ENCODE data around the gene ACER1.

Gene ACER1

DNA sequence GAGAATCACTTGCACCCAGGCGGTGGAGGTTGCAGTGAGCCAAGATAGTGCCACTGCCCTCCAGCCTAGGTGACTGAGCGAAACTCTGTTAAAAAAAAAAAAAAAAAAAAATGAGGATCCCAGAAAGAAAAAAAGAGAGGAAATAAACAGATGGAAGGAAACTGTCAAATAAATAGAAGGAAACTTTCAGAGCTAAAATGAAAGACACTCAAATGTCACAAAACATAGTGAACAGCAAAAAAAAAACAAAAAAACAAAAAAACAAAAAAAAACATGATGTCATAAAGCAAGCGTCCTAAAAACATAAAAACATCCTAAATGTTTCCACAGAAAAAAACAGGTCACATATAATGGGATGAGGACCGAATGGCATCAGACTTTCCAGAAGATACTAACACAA, 68.6 kb downstream of the ACER1 start:
- no peak for DNase-seq

- DNase-seq = no peak
These were observed 69.5 kb downstream of the ACER1 start for GRCh38 chr19:6263735-6264444.

GRCh38 chr19:6263306-6263705, 70.1 kb downstream of the ACER1 start:
- no peak for DNase-seq

DNA sequence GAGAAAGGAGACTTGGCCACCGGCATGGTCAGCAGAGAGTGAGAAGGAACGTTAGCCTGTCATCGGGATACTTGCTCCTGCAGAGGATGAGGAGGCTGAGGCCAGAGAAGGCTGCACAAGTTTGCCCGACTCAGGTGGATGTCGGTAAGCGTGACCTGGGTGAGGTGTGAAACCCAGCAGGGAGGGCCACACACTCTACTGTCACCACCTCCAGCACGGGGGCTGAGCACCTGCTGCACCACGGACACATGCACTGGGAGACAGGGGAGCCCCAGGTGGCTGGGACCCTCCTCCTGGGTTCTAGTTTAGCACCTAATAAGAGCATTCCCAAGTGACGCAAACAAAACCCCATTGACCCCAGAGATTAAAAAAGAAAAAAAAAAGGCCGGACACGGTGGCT, 70.9 kb downstream of the ACER1 start:
- DNase-seq = no peak

DNA sequence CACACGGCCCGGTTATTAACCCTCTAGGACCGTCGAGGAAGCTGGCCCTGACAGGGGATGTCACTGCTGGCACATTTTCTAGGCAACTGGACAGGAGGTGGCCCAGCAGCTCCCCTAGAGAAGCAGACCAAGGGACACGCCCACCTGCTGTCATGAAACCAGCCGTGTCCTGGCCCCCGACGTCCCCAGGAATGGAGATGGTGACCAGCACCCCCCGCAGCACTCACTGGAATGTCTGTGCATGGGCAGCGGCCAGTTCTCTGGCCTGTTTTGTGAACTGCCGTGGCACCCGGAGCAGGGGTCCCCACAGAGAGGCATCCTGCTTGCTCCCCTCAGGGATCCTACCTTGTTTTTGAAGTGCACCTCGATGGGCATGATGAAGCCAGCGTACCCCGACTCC, 71.5 kb downstream of the ACER1 start:
- no peak for DNase-seq

DNA sequence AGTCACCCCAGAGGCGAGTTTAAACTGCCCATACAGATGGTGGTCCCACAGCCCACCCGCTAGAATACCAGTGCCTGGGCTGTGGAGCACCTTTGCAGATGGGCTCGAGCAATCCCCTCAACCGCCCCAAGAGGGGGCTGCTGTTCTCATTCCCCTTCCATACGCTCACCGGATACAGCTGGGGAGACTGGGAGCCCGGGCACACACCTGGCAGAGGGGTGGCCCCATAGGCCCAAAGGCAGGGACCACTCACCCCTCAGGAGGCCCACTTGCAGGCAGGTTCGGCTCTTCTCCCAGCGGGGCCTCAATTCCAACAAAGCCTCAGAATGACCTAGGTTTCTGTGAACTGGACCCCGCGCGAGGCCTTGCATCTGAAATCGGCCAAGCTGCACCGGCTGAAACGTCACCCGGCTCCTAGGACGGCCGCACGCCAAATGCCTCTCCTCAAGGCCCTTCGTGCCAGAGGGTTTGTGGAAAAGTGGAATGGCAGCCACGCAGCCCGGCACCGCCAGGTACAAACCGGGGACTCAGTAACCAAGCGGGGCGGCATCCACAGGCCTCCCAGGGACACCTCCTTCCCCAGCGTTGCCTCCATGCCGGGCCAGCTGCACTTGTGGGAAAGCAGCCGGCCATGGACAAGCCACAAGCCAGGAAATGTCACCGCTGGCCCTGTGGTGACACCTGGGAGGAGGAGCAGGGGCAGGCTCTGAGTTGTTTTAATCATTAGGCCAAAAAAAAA, 72.3 kb downstream of the ACER1 start:
- DNase-seq = no peak

- no peak for DNase-seq
These were observed 73.0 kb downstream of the ACER1 start for GRCh38 chr19:6260376-6260775.

DNA sequence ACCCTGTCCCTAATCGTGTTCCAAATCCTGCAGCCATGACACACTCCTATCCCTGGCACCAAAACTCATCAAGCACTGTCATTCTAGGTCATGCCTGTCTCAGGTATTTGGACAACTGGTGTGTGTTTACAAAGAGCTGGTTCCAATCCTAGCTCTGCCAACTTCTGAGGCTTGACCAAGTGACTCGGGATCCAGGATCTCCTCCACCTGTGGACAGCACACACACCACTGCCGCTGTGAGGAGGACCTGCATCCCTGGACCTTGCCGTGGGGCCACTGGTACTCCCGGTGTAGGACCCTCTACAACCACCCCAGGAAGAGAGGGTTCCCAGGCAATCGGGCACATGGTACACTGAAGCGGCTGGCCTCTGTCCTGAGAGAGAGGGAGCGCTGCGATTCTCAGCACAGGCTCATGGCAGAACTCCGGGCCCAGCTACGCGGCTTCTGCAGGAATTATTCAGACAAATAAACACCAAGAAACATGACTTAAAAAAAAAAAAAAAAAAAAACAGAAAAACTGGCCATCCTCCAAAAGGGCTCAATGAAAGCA, 74.0 kb downstream of the ACER1 start:
- no peak for DNase-seq

DNA sequence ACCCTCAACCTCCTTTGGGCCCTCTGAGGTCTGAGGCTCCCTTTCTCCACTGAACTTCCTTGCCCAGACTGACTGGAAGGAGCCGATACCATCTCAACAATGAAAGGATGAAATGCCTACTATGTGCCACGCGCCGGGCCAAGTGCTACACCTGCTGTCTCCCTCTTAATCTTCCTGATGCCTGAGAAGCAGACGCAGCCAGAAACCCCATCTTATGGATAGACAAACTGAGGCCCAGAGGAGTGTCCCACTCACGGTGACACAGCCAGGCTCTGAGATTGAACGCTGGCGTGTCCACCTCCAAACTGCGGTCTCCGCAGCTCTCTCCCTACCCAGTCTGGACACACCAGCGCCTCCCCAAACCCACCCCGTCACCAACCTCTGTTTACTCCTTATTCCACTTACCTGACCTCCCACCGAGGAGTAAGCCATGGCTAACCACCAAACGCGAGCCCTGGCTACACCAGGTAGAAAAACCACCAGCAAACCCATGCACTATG, 74.5 kb downstream of the ACER1 start:
- no peak for DNase-seq
